HG03039 (cell line): Measurements from ENCODE around the gene SMG1.
"Not testable (repeated sequence)": the region's sequence is repeated elsewhere in the genome, so short reads cannot be mapped to it uniquely, and the experiment has no call there.

Experiments used
- ATAC-seq: cut with Tn5 transposase; IDR thresholded peaks from one replicate; pipeline ENCODE4 v1.9.1; 2021; ENCODE audit warnings: mild to moderate bottlenecking, moderate library complexity; ENCODE audit not compliant: unreplicated experiment

The SMG1 gene

DNA sequence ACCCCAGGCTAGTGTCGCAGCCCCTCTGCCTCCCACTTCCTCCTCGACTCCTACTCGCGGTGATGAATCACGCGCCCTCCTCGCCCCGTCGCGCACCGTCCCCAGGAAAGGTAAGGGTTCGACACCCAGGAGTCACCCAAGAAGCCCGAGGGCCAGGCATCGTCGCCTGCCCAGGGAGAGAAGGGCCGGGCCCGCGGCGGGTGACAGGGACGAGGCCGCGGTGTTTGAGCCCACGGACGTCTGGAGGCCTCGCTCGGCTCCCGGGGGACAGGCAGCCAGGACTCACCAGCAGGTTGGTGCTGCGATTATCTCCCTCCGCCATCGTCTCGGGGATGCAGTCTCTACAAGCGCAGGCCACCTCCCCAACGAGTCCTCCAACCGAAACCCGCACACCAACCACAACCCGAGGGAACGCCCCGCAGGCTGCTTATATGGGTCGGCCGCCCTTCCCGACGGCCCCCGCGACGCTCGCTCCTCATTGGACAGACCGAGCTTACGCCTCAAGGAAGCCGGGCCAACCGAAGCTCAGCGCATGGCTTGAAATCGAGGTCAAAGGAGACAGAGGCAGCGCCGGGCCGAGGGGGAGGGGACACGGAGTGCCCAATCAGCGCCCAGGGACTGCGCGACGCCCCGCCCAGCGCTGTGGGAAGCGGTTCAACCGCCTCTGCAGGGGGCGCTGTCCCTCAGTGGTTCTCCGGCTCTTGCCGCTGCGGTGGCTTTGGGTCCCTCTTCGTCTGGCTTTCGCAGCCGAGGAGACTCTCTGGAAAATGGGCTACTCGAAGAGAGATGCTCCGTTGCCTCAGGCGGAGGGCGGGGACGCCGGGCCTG is 124.8 kb downstream of the SMG1 start, which contains the start of gene ARL6IP1:
Gene ARL6IP1, minus strand, starts transcription at position 405 of the 828 bp plus-strand sequence. Its CDS starts 83 bp downstream, at position 322.
- peak; percentile 97 for ATAC-seq

DNA sequence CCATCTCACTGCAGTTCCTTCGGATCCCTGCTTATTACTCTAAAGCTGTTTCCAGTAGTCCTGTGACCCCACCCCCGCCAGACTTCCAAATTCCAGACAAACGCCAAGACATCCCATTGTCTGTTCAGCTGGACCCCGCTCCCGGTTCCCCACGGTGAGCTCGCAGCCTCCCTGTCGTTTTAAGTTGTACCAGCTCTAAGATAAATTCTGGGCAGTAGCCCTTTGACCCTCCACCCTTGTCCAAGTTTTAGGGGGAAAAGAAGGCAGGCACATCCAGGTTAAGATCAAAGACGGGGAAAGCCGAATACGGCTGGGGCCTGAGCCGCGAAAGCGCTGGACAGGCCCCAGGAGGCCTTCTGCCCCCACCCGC is 125.4 kb downstream of the SMG1 start:
- no peak for ATAC-seq

DNA sequence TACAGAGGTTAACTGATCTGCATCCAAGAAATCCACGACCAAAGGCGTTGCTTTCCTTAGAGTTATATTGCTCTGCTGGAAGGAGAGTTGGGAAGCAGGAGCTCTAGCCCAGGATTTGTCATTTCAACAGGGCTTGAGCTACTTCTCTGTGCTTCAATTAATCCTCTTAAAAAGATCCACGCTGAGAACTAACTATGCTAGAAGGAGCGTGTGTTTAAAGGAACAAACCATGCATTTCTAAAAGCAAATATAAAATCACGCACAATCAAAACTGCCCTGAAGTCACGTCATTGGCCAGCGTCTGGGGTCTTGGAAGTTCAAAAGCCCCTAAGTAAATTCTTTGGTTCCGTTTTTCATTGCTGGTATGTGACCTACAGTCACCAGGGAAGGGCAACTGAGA is 125.9 kb downstream of the SMG1 start:
- no peak for ATAC-seq

DNA sequence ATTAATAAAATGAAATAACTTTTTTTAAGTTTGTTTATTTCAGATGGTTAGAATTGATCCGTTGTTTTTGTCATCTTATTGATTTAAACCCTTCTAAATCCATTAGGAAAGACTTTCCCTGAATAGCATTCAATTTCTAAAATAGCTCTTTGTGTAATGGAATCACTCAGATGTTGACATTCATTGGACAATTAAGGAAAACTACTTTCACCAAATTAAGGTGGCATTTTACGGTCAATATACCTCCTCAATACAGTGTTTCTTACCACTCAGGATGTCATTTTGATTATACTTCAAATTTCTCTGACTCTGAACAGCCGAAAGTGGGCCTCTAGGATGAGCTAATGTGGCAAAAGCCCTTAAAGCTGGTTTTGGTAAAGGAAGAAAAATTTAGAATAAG is 126.7 kb downstream of the SMG1 start:
- no peak for ATAC-seq

DNA sequence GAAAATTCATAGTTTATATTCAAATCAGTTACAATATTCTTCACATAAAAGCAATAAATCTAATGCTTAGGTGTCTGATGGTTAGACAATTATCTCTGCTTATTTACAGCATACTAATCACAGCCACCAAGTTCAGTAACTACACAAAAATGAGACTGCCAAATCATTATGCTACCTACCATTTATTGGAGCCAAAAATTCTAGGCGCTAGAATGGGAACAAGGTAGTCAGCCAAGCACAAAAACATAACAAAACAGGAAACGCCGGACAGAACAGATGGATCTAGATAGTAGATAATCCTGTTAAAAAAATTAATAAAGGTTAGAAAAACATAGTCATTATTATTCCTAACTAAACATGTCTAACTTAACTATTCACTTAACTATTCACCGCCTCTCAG is 128.5 kb downstream of the SMG1 start:
- ATAC-seq: no peak

DNA sequence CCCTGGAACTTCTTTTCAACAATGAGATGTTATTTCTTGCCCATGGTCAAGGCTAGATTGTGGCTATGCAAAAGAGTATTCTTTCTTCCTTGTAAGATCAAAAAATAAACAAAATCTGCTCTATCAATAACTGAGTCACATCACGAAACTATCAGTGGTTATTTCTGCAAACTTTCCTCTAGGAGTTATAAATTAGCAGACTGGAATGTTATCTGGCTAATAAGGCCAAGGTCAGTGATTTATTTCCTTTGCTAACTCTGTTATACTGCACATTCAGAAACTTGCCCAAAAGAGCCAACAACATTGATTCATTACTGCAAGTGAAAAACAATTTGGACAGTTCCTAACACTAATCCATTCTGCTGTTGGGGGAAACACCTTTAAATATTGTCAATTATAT is 129.8 kb downstream of the SMG1 start:
- ATAC-seq: no peak

DNA sequence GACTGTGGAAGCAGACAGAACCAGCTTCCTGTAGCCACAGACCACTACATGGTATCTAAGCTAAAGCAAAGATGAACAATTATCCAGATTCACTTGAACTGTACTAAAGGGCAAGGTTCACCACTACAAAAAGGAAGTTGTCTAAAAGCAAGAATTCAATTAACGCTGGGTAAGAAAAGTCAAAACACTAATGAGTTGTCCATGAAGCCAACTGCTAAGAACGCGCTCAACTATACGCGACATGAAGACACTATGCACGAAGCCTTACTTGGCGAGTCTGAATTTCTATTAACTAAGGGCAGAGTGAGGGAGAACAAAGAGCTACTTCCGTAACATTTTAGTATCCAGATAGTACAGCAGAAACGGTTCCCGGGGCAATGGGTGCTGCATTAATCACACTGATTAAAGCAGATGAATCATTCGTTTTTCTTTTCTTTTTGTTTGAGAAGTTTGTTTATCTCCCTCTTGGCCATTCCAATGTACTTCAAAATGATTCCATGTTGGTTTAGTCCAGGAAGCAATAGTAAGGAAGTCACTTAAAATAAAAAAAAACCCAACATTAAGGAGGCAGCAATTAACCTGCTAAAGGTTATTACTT is 133.3 kb downstream of the SMG1 start:
- ATAC-seq: no peak

DNA sequence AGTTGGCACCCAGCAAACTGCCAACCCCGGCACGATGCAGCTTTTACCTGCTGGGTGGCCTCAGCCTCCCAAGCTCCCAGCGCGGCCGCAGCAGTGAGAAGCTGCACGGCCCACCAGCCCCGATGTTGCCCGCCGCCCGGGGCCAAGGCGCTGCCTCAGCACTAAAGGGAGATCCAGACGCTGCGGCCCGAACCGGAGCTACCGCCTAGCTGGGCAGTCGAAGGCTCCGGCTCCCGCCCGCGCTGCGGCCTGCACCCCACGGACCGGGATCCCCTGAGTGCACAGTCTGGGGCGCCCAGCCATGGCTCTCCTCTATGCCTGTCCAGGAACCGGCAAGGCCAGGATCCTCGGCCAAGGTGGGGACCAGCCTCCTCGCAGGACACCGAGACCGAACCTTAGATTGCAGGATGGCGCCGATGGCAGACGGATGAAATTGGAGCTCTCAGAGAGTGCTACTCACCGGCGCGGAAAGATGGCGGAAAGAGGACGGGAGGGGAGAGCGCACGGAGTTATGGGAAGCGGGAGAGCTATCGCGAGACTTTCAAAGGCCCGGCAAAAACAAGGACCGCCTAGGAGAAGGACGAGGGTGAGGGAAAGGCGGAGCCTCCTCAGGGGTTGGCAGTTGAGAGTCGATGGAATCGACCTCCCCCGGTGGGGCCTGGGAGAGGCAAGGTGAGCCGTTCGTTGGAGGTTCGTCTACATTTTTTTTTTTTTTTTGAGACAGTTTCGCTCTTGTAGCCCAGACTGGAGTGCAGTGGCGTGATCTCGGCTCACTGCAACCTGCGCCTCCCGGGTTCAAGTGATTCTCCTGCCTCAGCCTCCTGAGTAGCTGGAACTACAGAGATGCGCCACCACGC is 136.1 kb downstream of the SMG1 start, which contains the start of gene RPS15A:
Gene RPS15A, minus strand, starts transcription at position 485 of the 857 bp plus-strand sequence. CDS start 1,221 bp downstream, outside the sequence.
- peak; percentile 75 for ATAC-seq

DNA sequence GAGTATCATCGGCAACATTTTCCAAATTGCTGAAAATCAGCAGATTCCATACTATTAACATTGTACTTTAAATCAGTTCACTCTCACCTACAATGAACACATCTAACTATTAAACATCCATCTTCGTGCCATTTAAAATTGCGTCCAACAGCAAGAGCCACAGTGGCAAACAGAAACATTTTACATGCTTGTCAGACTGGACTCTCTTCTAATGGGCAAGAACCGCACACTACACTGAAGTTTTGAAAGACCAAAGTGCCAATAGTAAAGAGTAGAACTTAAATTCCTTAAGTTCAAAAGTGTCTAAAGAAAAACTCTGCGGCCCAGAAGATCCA is 136.7 kb downstream of the SMG1 start:
- ATAC-seq: no peak

DNA sequence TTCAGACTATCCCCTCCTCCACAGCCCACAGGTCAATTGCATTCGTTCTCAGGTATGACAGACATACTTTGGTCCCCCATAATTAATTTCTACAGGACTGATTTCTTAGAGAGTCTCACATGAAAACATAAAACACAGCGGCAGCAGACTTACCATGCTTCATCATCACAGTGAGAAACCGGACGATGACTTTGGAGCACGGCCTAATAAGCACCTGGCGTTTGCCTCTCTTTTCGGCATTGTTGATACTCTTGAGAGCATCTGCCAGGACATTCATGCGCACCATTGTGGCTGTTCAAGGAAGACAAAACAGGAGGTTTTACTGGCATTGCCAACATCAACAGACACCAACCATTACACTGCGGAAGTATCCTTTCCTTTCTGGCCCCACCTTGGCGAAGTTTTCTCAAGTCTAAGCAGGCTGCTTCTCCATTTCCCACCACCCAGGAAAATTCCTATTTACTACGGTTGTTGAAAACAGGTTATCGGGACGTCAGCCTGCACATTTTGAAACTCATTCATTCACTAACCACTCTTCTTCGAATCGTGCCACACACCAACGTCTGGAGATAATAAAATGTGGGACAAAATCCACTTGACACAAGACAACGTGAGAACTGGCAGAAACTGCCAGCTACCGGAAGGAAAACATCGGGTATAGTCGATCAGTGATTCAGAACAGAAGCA is 137.2 kb downstream of the SMG1 start:
- ATAC-seq: no peak

DNA sequence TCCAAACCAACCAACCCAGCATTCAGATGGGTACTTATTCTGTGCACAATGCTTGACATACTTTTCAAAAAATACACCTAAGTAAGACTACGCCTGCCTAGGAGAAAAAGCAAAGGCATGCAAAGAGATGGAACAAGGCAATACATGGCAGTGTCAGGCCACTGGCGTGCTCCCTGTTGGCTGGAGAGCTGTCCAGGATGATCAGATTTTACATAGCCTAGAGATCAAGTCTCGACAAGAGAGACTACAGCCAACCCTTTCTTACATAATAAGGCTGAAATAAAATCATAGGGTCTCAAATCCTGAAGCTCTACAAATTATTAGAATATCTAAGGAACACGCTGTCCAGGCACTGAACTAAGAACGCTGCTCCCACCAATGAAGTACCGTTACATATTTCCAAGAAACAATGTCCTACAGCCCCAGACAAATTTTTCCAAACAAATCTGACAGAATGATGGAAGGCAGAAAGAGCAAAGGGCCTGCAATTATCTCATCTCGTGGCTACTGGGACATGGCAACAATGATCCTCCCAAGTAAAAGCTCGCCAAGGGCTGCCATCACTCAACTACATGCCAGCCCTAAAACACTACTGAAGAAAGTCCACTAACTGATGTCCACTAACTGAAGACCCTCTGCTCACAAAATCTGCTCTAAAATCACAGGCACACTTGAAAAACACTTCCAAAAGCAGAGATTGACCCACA is 141.1 kb downstream of the SMG1 start:
- no peak for ATAC-seq

DNA sequence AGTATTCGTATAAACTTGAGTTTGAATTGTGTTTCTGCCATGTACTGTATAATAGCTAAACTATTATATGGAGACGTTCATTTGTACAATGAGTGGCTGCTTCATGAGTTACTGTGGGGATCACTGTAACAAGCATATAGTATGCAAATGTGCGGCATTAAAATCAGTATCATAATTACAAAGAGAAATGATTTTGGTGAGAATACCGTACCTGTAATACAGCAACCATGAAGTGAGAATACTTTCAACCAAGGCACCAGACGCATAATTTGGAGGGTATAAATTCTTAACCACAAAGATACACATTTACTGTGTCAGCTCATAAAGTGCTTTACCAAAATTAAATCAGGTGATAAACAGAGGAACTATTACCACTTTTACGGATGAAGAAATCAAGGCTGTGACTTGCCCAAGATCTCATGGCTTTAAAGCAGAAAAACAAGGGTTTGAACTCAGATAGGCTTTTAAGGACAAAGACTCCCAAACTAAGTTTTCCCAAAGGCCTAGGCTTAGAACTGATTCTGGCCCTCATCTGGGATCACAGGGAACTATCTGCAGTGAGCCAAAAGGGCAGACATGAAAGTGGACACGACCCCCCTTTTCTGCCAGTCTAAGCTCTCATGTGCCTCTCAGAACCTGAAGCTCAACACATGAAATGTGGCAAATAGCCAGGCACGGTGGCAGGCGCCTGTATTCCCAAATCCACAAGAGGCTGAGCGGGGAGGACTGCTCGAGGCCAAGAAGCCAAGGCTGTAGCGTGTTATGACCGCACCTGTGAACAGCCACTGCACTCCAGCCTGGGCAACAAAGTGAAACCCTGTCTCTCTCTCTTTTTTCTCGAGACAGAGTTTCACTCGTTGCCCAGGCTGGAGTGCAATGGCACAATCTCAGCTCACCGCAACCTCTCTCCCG is 142.5 kb downstream of the SMG1 start:
- ATAC-seq: no peak

DNA sequence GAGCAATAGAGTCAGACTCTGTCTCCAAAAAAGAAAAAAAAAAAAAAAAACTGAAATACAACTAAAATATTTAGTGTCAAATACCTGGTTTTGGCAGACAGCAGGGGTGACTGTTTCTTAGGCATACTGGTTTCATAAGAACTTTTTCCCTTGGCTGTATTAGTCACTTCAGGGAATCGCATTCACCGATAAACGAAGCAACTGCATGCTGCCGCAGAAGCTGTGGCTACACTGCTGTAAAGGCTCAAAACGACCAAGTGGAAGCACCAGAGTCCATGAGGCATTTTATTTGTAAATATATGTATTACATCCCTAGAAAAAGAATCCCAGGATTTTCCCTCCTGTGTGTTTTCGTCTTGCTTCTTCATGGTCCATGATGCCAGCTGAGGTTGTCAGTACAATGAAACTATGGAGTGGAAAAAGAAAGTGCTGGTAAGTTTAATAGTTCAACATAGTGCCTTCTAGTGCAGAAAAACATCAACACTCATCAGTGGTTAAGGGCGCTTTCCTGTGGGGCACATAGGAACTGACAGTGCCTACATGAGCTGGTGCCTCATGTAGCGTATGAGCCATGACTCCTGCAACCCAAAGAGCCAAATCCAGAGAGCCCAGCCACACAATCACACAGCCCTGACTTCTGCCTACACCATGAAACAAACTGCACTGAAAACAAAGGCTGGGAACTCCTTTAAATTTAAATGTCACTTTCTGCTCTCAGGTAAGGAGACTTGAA is 143.3 kb downstream of the SMG1 start:
- no peak for ATAC-seq

DNA sequence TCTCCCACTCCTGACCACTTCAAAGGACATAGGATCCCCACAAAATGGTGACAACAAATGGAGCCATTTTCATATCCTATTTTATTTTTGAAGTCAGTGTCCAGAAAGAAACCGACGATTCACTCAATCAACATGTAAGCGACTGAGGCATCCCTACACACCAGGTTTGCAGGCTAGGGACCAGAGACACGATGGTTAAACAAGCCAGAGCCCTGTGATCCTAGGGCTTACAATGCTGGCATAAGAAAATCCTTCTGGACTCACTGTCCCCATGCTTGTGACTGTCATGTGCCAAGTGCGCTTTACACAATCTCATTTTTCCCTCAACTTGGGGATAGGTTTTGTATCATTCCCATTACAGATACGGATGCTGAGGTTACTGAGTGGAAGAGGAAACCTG is 145.0 kb downstream of the SMG1 start:
- not testable (repeated sequence) for ATAC-seq

DNA sequence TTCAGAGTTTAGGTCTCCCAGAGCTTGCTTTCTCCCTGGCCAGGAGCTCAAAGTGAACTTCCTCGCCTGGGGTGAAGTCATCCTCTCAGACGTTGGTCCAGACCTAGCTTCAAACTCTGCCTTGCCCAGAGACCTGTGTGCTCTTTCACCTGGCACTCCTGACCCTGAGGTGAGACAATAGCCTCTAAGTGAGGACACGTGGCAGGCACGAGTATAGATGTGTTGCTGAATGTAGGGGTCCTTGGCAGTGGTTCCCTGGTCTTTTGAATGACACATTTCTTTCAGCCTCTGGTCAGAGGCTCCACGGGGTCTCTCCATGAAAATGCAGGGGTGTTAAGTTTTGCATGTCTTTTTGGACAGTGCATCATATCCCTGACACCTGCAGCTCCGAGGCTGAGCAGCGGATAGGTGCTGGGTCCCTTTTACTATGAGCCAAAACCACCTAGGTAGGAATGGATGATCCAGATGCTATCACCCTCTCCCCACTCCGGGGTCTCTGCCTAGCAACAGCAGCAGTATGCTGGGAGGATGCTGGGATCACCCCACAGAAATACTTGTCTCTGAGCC is 145.7 kb downstream of the SMG1 start:
- not testable (repeated sequence) for ATAC-seq

DNA sequence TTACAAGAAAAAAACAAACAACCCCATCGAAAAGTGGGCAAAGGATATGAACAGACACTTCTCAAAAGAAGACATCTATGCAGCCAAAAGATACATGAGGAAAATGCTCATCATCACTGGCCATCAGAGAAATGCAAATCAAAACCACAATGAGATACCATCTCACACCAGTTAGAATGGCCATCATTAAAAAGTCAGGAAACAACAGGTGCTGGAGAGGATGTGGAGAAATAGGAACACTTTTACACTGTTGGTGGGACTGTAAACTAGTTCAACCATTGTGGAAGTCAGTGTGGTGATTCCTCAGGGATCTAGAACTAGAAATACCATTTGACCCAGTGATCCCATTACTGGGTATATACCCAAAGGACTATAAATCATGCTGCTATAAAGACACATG is 148.5 kb downstream of the SMG1 start:
- not testable (repeated sequence) for ATAC-seq

DNA sequence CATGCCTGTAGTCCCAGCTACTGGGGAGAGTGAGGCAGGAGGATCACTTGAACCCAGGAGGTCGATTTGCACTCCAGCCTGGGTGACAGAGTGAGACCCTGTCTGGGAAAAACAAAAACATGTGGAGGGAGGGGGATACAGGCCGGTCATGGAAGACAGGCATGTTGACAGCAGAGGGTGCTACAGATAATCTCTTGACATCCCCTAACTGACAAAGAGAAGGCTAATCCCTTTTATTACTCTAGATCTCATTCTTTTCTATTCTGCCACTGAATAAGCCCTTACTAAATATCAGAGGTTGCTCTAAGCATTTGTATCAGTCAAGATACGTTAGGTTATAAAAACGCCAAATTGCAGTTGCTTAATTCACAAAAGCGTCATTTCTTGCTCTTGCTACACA is 149.9 kb downstream of the SMG1 start:
- not testable (repeated sequence) for ATAC-seq

DNA sequence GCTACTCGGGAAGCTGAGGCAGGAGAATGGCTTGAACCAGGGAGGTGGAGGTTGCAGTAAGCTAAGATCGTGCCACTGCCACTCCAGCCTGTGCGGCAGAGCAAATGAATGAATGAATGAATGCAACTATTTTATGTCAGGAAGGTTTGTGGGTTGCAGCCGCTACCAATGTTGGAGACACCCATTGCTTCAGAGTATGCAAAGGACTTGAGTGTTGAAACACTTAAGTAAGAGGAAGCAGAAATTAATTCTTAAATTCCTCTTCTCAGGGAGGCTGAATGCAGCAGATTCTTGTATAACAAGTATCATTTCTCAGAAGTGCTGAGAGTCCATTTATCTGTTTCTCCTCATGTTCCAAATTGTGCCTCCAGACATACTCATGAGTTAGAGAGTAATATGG is 151.6 kb downstream of the SMG1 start:
- not testable (repeated sequence) for ATAC-seq
